AG04449 (cell line): ENCODE data around the gene HDAC6.
A peak's percentile ranks its signal among the peaks of the same experiment; 100 is the strongest.

Source experiments
- CTCF ChIA-PET: fragments of 350-600 bp; formaldehyde crosslinking; extraction: SDS; loops from one replicate; lab custom pipeline; 2021; ENCODE audit warnings: antibody characterized with exemption; lab: Yijun Ruan, JAX
- POLR2A ChIA-PET: fragments of 400-600, 350-600 bp; formaldehyde crosslinking; extraction: SDS; loops from one replicate; lab custom pipeline; 2020; ENCODE audit warnings: antibody characterized with exemption, inconsistent platforms; lab: Yijun Ruan, JAX
- DNase-seq: peaks from one replicate; pipeline ENCODE4 v3.0.0-alpha.2; 2010; ENCODE audit warnings: low read depth, low spot score
- H3K4me3 ChIP-seq: 2 replicates; pipeline ENCODE4 v1.5.1; 2011; ENCODE audit warnings: low read depth, mild to moderate bottlenecking, control low read depth, low read length
- CTCF ChIP-seq: IDR thresholded peaks from one replicate; pipeline ENCODE4 v1.5.1; 2011; ENCODE audit warnings: mild to moderate bottlenecking, moderate library complexity, low read length, control low read depth, inconsistent platforms; ENCODE audit not compliant: insufficient read depth; ENCODE audit errors: missing control alignments

Gene HDAC6

GRCh38 chrX:48801280-48802088, at the start of gene HDAC6:
Gene HDAC6, plus strand, starts transcription at chrX:48802067. Its CDS starts 626 bp downstream, at chrX:48802693.
- TF ChIP-seq CTCF = no peak
- CTCF ChIA-PET = no interaction called here
- DNase-seq = peak; percentile 86
- peak within 1 kb of the TSS; percentile 73 for H3K4me3 ChIP-seq
- POLR2A ChIA-PET = no interaction called here

GRCh38 chrX:48752498-48752897, 49.4 kb upstream of the HDAC6 start:
- POLR2A ChIA-PET = no interaction called here
- TF ChIP-seq CTCF = no peak
- H3K4me3 ChIP-seq = no peak overlapping the region
- DNase-seq = no peak
- CTCF ChIA-PET = no interaction called here

GRCh38 chrX:48753708-48754228, 48.1 kb upstream of the HDAC6 start:
- no peak for DNase-seq
- POLR2A ChIA-PET = no interaction called here
- CTCF ChIA-PET = no interaction called here
- H3K4me3 ChIP-seq = no peak overlapping the region
- no peak for TF ChIP-seq CTCF

- TF ChIP-seq CTCF = no peak
- H3K4me3 ChIP-seq = no peak overlapping the region
- DNase-seq = no peak
- ChIA-PET CTCF (no interaction called here), POLR2A (no interaction called here)
These were observed 47.6 kb upstream of the HDAC6 start for GRCh38 chrX:48754238-48754637.

- peak; percentile 6 for TF ChIP-seq CTCF
- DNase-seq = no peak
- no peak within 1 kb of the TSS for H3K4me3 ChIP-seq
- CTCF ChIA-PET = no interaction called here
- POLR2A ChIA-PET = no interaction called here
These were observed 40.0 kb upstream of the HDAC6 start, which contains the start of gene GLOD5 for GRCh38 chrX:48761674-48762471. Gene GLOD5, plus strand, starts transcription at chrX:48761747. Its CDS starts 44 bp downstream, at chrX:48761791.

- TF ChIP-seq CTCF = no peak
- ChIA-PET CTCF (no interaction called here), POLR2A (no interaction called here)
- no peak for DNase-seq
- no peak overlapping the region for H3K4me3 ChIP-seq
These were observed 32.6 kb upstream of the HDAC6 start for GRCh38 chrX:48769230-48769629.
